Measurements from ENCODE around the gene CCDC192. TPM values are rescaled to one million over a fixed set of nuclear protein-coding genes. Genes with fewer than 3 reads are reported as not detected.
A peak's percentile ranks its signal among the peaks of the same experiment; 100 is the strongest.

The CCDC192 gene
- total RNA-seq, 1 donor from 2014 or later: not detected

GRCh38 chr5:127858116-127858784 is 155.1 kb downstream of the CCDC192 start:
- H3K27ac ChIP-seq (replicated peaks): peak overlapping the region; percentile 81
- no peaks in the 10 kb centered on the region for H3K36me3 ChIP-seq
- H3K4me1 ChIP-seq: peaks cover 19% of the 10 kb centered on the region
- H3K9me3 ChIP-seq (replicated peaks): peaks cover 10% of the 10 kb centered on the region
- peak overlapping the region; percentile 0 for H3K4me3 ChIP-seq
- DNase-seq: no peak
- no peak for TF ChIP-seq CTCF (IDR thresholded peaks at IDR 0.05; ENCODE audit: borderline replicate concordance)
- no peaks in the 10 kb centered on the region for H3K27me3 ChIP-seq (ENCODE audit: low read depth)
- intact Hi-C loops (cut with micrococcal nuclease): no loop called here

GRCh38 chr5:127860291-127860690 is 157.1 kb downstream of the CCDC192 start:
- DNase-seq: no peak
- H3K9me3 ChIP-seq (replicated peaks): peaks cover 9% of the 10 kb centered on the region
- TF ChIP-seq CTCF (IDR thresholded peaks at IDR 0.05; ENCODE audit: borderline replicate concordance): no peak
- no peaks in the 10 kb centered on the region for H3K36me3 ChIP-seq
- H3K27ac ChIP-seq (replicated peaks): no peak overlapping the region
- intact Hi-C loops (cut with micrococcal nuclease): no loop called here
- H3K27me3 ChIP-seq (ENCODE audit: low read depth): no peaks in the 10 kb centered on the region
- H3K4me1 ChIP-seq: peaks cover 19% of the 10 kb centered on the region
- no peak overlapping the region for H3K4me3 ChIP-seq

GRCh38 chr5:127863161-127863560 is 160.0 kb downstream of the CCDC192 start:
- H3K9me3 ChIP-seq (replicated peaks): no peaks in the 10 kb centered on the region
- no peak for DNase-seq

GRCh38 chr5:127863610-127864395 is 160.6 kb downstream of the CCDC192 start:
- DNase-seq: no peak
- TF ChIP-seq CTCF (IDR thresholded peaks at IDR 0.05; ENCODE audit: borderline replicate concordance): no peak
- H3K4me1 ChIP-seq: peaks cover 16% of the 10 kb centered on the region
- H3K27ac ChIP-seq (replicated peaks): no peak overlapping the region
- no peak overlapping the region for H3K4me3 ChIP-seq
- no peaks in the 10 kb centered on the region for H3K9me3 ChIP-seq (replicated peaks)
- no peaks in the 10 kb centered on the region for H3K36me3 ChIP-seq
- no peaks in the 10 kb centered on the region for H3K27me3 ChIP-seq (ENCODE audit: low read depth)
- intact Hi-C loops (cut with micrococcal nuclease): no loop called here

More at GRCh38 chr5:127863161-127863560, 160.0 kb downstream of the CCDC192 start:
- no peak for TF ChIP-seq CTCF (IDR thresholded peaks at IDR 0.05; ENCODE audit: borderline replicate concordance)
- intact Hi-C loops (cut with micrococcal nuclease): no loop called here
- no peak overlapping the region for H3K27ac ChIP-seq (replicated peaks)
- no peak overlapping the region for H3K4me3 ChIP-seq
- no peaks in the 10 kb centered on the region for H3K36me3 ChIP-seq
- H3K27me3 ChIP-seq (ENCODE audit: low read depth): no peaks in the 10 kb centered on the region
- H3K4me1 ChIP-seq: peaks cover 19% of the 10 kb centered on the region

- no peak for DNase-seq
- Histone ChIP-seq H3K4me1 (peaks cover 11% of the 10 kb centered on the region), H3K9me3 (replicated peaks) (no peaks in the 10 kb centered on the region), H3K4me3 (no peak overlapping the region), H3K27me3 (ENCODE audit: low read depth) (no peaks in the 10 kb centered on the region), H3K36me3 (no peaks in the 10 kb centered on the region), H3K27ac (replicated peaks) (no peak overlapping the region)
- no peak for TF ChIP-seq CTCF (IDR thresholded peaks at IDR 0.05; ENCODE audit: borderline replicate concordance)
- intact Hi-C loops (cut with micrococcal nuclease): no loop called here
These were observed 161.3 kb downstream of the CCDC192 start for GRCh38 chr5:127864511-127864910.
